ENCODE measurements around the gene GRIA1.
A peak's percentile ranks its signal among the peaks of the same experiment; 100 is the strongest.

Gene GRIA1

DNA sequence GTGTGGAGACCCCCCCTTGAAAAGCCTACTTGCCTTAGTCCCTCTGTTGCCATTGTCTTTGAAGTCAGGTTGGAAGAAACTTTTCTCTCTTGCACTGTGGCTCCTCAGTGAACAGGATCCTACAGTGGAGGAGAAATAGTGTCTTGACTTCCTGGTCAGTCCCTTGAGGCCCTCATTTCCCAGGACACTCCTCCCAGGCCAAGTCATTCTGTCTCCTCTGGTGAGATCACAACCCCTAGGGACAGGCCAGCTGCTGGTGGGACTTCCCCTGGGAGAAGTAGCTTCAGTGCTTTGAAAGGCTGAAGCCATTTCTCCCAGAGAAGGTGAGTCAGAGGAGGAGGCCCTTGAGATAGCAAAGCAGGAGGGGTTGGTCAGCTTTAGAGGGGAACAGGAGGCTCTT is 10.1 kb upstream of the GRIA1 start:
- Histone ChIP-seq H3K27ac (ENCODE audit: poor library complexity, severe bottlenecking) (no peak overlapping the region), H3K4me1 (ENCODE audit: insufficient read depth, poor library complexity, severe bottlenecking) (peaks cover 13% of the 10 kb centered on the region), H3K4me3 (ENCODE audit: severe bottlenecking) (no peak overlapping the region), H3K9me3 (ENCODE audit: severe bottlenecking) (no peaks in the 10 kb centered on the region), H3K36me3 (ENCODE audit: low read depth) (no peaks in the 10 kb centered on the region), H3K27me3 (ENCODE audit: insufficient read depth, poor library complexity, severe bottlenecking) (no peaks in the 10 kb centered on the region)
- ATAC-seq (ENCODE audit: low read depth) (no peak), DNase-seq (ENCODE audit: low spot score) (no peak)
- TF ChIP-seq, protein P1, sequence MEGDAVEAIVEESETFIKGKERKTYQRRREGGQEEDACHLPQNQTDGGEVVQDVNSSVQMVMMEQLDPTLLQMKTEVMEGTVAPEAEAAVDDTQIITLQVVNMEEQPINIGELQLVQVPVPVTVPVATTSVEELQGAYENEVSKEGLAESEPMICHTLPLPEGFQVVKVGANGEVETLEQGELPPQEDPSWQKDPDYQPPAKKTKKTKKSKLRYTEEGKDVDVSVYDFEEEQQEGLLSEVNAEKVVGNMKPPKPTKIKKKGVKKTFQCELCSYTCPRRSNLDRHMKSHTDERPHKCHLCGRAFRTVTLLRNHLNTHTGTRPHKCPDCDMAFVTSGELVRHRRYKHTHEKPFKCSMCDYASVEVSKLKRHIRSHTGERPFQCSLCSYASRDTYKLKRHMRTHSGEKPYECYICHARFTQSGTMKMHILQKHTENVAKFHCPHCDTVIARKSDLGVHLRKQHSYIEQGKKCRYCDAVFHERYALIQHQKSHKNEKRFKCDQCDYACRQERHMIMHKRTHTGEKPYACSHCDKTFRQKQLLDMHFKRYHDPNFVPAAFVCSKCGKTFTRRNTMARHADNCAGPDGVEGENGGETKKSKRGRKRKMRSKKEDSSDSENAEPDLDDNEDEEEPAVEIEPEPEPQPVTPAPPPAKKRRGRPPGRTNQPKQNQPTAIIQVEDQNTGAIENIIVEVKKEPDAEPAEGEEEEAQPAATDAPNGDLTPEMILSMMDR (IDR thresholded peaks at IDR 0.05; ENCODE audit: poor library complexity, severe bottlenecking) = no peak

DNA sequence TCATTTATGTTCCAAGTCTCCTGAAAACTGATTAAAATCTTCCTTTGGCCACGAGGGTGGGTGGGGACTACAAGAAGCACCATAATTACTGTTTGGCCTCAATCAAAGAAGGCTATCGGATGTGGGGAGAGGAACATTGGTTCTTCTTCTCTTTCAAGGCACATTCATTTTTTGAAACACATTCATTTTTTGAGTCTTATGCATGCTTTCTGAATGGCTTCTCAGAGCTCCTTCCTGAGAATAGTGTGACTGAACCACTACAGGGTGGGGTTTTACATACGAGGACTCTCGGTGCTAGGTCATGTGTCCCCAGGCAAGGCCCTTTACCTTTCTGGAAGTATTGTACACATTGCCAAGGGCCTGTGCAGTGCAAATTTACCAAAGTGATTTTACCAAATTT is 7.0 kb upstream of the GRIA1 start:
- no peak for DNase-seq (ENCODE audit: low spot score)
- H3K27ac ChIP-seq (ENCODE audit: poor library complexity, severe bottlenecking) = no peak overlapping the region
- no peaks in the 10 kb centered on the region for H3K9me3 ChIP-seq (ENCODE audit: severe bottlenecking)
- no peaks in the 10 kb centered on the region for H3K4me1 ChIP-seq (ENCODE audit: insufficient read depth, poor library complexity, severe bottlenecking)
- H3K36me3 ChIP-seq (ENCODE audit: low read depth) = no peaks in the 10 kb centered on the region
- no peak overlapping the region for H3K4me3 ChIP-seq (ENCODE audit: severe bottlenecking)
- no peak for ATAC-seq (ENCODE audit: low read depth)
- H3K27me3 ChIP-seq (ENCODE audit: insufficient read depth, poor library complexity, severe bottlenecking) = no peaks in the 10 kb centered on the region
- TF ChIP-seq, protein P1 (IDR thresholded peaks at IDR 0.05; ENCODE audit: poor library complexity, severe bottlenecking) = no peak

DNA sequence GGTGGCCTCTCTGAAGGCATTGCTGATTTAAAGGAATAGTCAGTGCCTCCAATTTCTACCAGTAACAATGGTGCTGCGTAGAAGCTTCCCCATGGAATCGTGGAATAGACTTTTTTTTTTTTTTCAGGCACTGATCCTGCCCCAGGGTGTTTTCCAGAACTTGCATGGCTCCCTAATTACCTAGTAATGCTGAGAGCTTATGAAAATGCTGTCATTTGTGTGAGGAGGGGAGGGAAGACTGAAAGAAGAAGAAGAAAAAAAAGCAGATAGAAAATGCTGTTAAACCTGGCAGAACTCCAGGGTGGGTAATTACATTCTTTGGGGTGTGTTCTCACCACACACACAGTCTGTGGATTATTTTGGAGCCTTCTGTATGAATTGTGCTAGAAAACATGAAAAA is 4.8 kb upstream of the GRIA1 start:
- DNase-seq (ENCODE audit: low spot score) (no peak), ATAC-seq (ENCODE audit: low read depth) (no peak)
- Histone ChIP-seq H3K9me3 (ENCODE audit: severe bottlenecking) (no peaks in the 10 kb centered on the region), H3K36me3 (ENCODE audit: low read depth) (no peaks in the 10 kb centered on the region), H3K27me3 (ENCODE audit: insufficient read depth, poor library complexity, severe bottlenecking) (no peaks in the 10 kb centered on the region), H3K27ac (ENCODE audit: poor library complexity, severe bottlenecking) (no peak overlapping the region), H3K4me1 (ENCODE audit: insufficient read depth, poor library complexity, severe bottlenecking) (no peaks in the 10 kb centered on the region), H3K4me3 (ENCODE audit: severe bottlenecking) (no peak overlapping the region)
- TF ChIP-seq, protein P1 (IDR thresholded peaks at IDR 0.05; ENCODE audit: poor library complexity, severe bottlenecking) = no peak

DNA sequence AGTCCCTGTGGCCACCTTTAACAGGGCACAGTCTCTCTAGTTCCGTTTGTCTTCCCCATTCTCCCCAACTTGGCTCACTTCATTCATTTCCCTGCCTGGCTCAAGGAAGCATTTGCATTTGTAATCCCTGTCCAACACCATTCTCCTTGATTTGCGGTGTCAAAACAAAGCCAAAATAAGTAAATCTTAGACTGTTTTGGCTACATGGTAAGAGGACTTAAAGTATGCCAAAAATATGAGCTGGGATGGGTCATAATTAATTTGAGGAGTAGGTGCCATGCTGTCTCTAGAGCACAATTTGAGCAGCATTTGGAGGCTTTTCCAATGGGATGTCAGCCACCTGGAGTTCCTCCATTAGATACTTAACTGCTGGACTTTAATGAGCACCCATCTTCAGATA is 3.7 kb upstream of the GRIA1 start:
- no peaks in the 10 kb centered on the region for H3K27me3 ChIP-seq (ENCODE audit: insufficient read depth, poor library complexity, severe bottlenecking)
- H3K27ac ChIP-seq (ENCODE audit: poor library complexity, severe bottlenecking) = no peak overlapping the region
- TF ChIP-seq, protein P1 (IDR thresholded peaks at IDR 0.05; ENCODE audit: poor library complexity, severe bottlenecking) = no peak
- ATAC-seq (ENCODE audit: low read depth) (no peak), DNase-seq (ENCODE audit: low spot score) (no peak)
- no peaks in the 10 kb centered on the region for H3K36me3 ChIP-seq (ENCODE audit: low read depth)
- no peak overlapping the region for H3K4me3 ChIP-seq (ENCODE audit: severe bottlenecking)
- no peaks in the 10 kb centered on the region for H3K4me1 ChIP-seq (ENCODE audit: insufficient read depth, poor library complexity, severe bottlenecking)
- H3K9me3 ChIP-seq (ENCODE audit: severe bottlenecking) = no peaks in the 10 kb centered on the region

DNA sequence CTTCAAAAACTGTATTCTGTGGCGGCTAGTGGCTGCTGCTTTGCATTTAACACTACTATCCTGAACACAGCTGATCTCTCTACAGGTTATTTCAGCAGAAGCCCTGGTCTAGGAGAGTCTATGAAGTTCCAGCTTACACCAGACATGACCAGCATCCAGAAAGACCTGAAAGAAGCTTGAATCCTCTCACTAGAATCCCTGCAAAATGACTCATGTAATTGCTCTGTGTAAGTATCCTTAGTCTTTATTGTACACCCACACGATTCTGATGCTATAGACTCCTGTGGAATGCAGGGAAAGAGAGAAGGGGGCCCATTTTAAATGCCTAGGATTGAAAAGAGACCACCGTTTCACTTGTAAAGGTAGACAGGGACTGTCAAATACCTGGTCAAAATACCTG is 859 bp upstream of the GRIA1 start:
- Histone ChIP-seq H3K4me3 (ENCODE audit: severe bottlenecking) (no peak overlapping the region), H3K9me3 (ENCODE audit: severe bottlenecking) (no peaks in the 10 kb centered on the region), H3K27me3 (ENCODE audit: insufficient read depth, poor library complexity, severe bottlenecking) (no peaks in the 10 kb centered on the region), H3K27ac (ENCODE audit: poor library complexity, severe bottlenecking) (no peak overlapping the region), H3K36me3 (ENCODE audit: low read depth) (no peaks in the 10 kb centered on the region), H3K4me1 (ENCODE audit: insufficient read depth, poor library complexity, severe bottlenecking) (no peaks in the 10 kb centered on the region)
- ATAC-seq (ENCODE audit: low read depth) (peak; percentile 81), DNase-seq (ENCODE audit: low spot score) (no peak)
- TF ChIP-seq, protein P1 (IDR thresholded peaks at IDR 0.05; ENCODE audit: poor library complexity, severe bottlenecking) = no peak
